Stimulated activated naive CD8-positive, alpha-beta T cell treated with anti-CD3 and anti-CD28 coated beads, Interleukin-15, amount 100 ng/mL, for 72 hours (primary cell): ENCODE data around the gene SUN1.
"Not testable (repeated sequence)": the region's sequence is repeated elsewhere in the genome, so short reads cannot be mapped to it uniquely, and the experiment has no call there.

Experiments
- ATAC-seq: fragments of 150-1000 bp; cut with Tn5 transposase; 2 replicates; pipeline ENCODE4 v1.10.0; 2021; ENCODE audit warnings: mild to moderate bottlenecking, moderate library complexity
- DNase-seq, 2 donors: peaks; one replicate each; pipeline ENCODE4 v3.0.0; 2021 to 2022
- H3K27ac Mint-ChIP-seq, 2 donors: one replicate each; pipeline ENCODE4 v1.8.0; 2022; ENCODE audit warnings: mild to moderate bottlenecking in 2 of 2, mixed read lengths in 2 of 2, moderate library complexity in 2 of 2
- H3K27me3 Mint-ChIP-seq: one replicate; pipeline ENCODE4 v1.8.0; 2022; ENCODE audit warnings: mixed read lengths
- H3K4me1 Mint-ChIP-seq: one replicate; pipeline ENCODE4 v1.8.0; 2022; ENCODE audit warnings: mild to moderate bottlenecking, mixed read lengths
- H3K4me3 Mint-ChIP-seq, 2 donors: one replicate each; pipeline ENCODE4 v1.8.0; 2022; ENCODE audit warnings: mild to moderate bottlenecking in 2 of 2, mixed read lengths in 2 of 2, moderate library complexity in 1 of 2
- H3K9me3 Mint-ChIP-seq, 2 donors: one replicate each; pipeline ENCODE4 v1.8.0; 2022; ENCODE audit warnings: mixed read lengths in 2 of 2

Gene SUN1, protein sequence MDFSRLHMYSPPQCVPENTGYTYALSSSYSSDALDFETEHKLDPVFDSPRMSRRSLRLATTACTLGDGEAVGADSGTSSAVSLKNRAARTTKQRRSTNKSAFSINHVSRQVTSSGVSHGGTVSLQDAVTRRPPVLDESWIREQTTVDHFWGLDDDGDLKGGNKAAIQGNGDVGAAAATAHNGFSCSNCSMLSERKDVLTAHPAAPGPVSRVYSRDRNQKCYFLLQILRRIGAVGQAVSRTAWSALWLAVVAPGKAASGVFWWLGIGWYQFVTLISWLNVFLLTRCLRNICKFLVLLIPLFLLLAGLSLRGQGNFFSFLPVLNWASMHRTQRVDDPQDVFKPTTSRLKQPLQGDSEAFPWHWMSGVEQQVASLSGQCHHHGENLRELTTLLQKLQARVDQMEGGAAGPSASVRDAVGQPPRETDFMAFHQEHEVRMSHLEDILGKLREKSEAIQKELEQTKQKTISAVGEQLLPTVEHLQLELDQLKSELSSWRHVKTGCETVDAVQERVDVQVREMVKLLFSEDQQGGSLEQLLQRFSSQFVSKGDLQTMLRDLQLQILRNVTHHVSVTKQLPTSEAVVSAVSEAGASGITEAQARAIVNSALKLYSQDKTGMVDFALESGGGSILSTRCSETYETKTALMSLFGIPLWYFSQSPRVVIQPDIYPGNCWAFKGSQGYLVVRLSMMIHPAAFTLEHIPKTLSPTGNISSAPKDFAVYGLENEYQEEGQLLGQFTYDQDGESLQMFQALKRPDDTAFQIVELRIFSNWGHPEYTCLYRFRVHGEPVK

DNA sequence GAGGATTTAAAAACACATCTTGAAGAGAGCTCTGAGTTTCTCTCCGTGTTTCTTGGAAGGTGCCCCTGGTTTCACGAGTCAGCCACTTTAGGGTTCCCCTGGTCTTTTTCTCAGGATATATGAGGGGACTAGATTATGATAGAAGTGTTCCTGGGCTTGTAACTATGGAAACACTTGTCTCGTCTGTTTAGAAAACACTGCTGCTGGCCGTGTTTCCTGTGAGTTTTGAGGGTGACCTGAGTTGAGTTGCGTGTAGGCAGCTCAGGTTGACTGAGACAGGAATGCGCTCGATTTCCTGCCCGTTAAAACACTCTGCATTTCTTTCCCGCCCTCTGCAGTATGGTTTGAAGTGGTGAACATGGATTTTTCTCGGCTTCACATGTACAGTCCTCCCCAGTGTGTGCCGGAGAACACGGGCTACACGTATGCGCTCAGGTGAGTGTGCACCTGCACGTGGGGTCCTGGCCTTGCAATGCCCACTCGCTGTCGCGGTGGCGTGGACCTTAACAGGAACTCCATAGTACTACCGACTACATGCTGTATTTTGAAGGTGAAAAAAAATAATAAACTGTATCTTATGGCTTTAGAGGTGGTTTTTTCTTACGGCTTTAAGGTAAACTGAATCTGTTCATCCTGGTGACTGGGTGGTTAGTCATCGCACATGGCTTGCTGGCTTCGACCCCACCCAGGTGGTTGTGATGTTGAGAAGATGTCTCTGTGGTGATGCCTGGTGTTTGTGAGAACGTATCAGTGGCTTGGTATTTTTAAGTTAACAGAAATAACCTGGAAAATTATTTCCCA, at the start of gene SUN1:
TSS of gene SUN1 (plus strand) at position 310 of the 801 bp plus-strand sequence. CDS start at position 359, 49 bp downstream.
- ATAC-seq (peak; percentile 86), DNase-seq (peak; percentile 51 to 73)
- Mint-ChIP-seq H3K9me3 (no peaks in the 10 kb centered on the region), H3K4me1 (peaks cover 81% of the 10 kb centered on the region), H3K4me3 (peak within 1 kb of the TSS; percentile 86 to 92), H3K27ac (peak within 1 kb of the TSS; percentile 99 to 100), H3K27me3 (no peaks in the 10 kb centered on the region)

DNA sequence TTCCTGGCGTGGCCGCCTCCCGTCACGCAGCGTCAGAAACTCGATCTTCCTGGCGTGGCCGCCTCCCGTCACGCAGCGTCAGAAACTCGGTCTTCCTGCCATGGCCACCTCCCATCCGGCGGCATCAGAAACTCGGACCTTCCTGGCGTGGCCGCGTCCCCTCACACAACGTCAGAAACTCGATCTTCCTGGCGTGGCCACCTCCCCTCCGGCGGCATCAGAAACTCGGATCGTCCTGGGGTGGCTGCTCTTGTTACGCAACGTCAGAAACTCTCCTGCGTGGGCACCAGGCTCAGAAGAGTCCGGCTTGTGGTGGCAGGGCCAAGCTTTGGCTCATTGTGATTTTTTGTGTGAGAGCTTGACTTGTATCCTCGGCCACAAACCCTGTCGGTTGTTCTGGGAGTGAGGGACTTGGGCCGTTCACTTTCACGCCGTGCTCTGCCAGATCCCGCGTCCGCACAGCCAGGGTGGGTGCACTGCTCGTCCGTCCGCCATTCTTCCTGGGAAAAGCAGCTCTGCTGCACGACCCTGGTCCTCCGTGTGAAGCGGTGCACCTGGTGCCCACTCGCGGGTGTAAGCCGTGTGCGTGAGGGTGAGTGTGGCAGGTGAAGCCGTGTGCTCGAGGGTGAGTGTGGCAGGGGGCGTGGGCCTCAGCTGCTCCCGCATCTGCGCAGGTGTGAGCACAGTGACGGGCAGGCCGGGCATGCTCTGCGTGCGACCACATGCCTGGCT, 49.4 kb upstream of the SUN1 start:
- DNase-seq (no peak), ATAC-seq (no peak)
- no peaks in the 10 kb centered on the region for H3K27me3 Mint-ChIP-seq
- H3K27ac Mint-ChIP-seq = no peak overlapping the region
- no peaks in the 10 kb centered on the region for H3K9me3 Mint-ChIP-seq
- H3K4me1 Mint-ChIP-seq = no peaks in the 10 kb centered on the region
- H3K4me3 Mint-ChIP-seq = no peak overlapping the region

DNA sequence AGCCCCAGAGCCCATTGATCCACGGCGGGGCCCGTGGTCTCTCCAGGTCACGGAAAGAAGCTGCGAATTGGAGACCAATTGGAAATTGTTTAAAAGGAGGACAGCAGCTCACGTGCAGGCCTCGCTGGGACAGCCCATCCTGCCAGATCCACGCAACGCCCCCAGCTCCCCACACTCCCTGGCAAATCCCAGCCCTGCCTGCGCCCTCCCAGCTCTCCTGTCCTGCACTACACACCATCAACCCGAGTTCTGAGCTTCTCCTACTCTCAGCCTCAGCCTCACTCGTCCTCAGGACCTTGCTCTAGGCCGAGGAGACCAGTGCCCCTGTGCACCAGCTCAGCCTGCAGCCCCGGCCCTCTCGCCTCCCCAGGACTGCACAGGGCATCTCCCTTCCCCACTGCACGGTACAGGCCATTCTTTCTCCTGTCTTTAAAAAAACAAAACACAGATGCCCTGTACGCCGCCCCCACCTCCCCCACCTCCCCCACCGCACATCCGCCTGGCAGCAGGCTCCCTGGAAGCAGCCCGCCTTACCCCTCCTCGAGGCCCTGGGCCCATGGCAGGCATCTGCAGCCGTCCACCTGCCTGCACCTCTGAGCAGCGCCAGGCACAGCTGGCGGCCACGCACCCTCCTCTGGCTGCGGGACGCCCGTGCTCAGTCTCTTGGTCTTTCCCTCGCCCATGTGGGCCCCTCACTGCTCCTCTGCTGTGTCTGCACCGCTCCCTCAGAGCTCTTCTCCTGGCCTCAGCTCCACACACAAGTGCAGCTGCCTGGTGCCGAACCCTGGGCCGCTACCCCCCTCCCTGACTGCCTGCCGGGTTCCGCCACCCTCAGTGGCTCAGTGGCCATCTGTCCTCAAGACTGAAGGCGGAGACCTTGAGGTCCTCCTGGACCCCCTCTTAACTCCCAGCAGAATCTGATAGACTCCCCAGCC, 48.5 kb upstream of the SUN1 start:
- Mint-ChIP-seq H3K27me3 (no peaks in the 10 kb centered on the region), H3K4me1 (no peaks in the 10 kb centered on the region), H3K27ac (peak overlapping the region in 1 of 2 donors; percentile 91), H3K9me3 (no peaks in the 10 kb centered on the region), H3K4me3 (no peak overlapping the region)
- DNase-seq (no peak), ATAC-seq (no peak)

DNA sequence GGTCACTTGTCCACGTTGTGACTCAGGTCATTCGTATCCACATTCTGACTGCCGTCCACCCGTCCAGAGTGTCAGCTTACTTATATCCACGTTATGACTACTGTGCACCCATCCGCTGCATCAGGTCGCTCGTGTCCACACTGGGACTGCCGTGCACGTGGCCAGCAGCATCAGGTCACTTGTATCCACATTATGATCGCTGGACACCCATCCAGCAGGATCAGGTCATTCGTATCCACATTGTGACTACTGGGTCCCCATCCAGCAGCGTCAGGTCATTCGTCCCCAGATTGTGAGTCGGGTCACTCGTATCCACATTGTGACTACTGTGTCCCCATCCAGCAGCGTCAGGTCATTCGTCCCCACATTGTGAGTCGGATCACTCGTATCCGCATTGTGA, 47.3 kb upstream of the SUN1 start:
- no peaks in the 10 kb centered on the region for H3K27me3 Mint-ChIP-seq
- ATAC-seq = no peak
- no peak for DNase-seq
- no peak overlapping the region for H3K27ac Mint-ChIP-seq
- H3K4me3 Mint-ChIP-seq = no peak overlapping the region
- H3K4me1 Mint-ChIP-seq = no peaks in the 10 kb centered on the region
- no peaks in the 10 kb centered on the region for H3K9me3 Mint-ChIP-seq

DNA sequence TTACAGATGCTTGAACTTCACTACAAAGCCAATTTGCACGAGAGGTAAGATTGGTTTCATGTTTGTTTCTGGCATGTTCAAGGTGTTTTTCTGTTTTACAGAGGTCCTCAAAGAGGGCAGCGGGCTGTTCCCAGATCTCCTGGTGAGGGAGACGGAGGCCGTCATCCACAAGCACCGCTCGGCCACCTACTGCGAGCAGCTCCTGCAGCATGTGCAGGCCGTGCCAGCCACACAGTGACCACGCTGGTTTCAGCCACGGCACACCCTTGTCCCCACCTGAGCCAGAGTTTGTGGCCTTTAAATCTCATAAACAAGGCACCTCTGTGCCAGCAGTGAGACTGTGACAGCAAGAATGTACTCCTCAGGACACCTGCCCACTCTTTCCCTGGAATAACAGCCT, 46.9 kb upstream of the SUN1 start:
- ATAC-seq = no peak
- no peak for DNase-seq
- Mint-ChIP-seq H3K27ac (no peak overlapping the region), H3K27me3 (no peaks in the 10 kb centered on the region), H3K9me3 (no peaks in the 10 kb centered on the region), H3K4me3 (no peak overlapping the region), H3K4me1 (no peaks in the 10 kb centered on the region)

DNA sequence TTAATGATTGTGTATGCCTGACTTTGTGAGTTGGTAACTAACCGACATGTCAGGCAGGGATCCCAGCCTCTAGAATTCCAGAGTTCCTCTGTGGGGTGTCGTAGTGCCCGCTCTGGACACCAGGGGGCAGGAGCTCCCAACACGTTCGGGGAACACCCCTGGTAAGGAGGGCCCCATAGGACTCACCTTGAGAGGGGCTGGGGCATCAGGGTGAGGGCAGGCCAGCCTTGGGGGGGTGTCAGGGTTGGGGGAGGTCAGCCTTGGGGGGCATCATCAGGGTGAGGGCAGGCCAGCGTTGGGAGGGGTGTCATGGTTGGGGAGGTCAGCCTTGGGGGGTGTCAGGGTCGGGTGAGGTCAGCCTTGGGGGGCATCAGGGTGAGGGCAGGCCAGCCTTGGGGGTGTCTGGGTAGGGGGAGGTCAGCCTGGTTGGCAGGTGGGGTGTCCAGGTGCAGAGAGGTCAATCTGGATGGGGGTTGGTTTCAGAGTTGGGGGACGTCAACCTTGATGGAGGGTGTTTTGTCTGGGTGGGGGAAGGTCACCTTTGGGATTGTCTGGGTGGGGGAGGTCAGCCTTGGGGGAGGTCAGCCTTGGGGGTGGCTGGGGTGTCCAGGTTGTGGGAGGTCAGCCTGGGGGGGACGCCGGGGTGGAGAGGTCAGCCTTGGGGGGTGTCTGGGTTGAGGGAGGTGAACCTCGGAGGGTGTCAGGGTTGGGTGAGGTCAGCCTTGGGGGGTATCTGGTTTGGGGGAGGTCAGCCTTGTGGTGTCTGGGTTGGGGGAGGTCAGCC, 45.6 kb upstream of the SUN1 start:
- Mint-ChIP-seq H3K4me1 (no peaks in the 10 kb centered on the region), H3K4me3 (no peak overlapping the region), H3K27ac (no peak overlapping the region), H3K27me3 (no peaks in the 10 kb centered on the region), H3K9me3 (no peaks in the 10 kb centered on the region)
- ATAC-seq (peak; percentile 83), DNase-seq (peak; percentile 61 to 62)

DNA sequence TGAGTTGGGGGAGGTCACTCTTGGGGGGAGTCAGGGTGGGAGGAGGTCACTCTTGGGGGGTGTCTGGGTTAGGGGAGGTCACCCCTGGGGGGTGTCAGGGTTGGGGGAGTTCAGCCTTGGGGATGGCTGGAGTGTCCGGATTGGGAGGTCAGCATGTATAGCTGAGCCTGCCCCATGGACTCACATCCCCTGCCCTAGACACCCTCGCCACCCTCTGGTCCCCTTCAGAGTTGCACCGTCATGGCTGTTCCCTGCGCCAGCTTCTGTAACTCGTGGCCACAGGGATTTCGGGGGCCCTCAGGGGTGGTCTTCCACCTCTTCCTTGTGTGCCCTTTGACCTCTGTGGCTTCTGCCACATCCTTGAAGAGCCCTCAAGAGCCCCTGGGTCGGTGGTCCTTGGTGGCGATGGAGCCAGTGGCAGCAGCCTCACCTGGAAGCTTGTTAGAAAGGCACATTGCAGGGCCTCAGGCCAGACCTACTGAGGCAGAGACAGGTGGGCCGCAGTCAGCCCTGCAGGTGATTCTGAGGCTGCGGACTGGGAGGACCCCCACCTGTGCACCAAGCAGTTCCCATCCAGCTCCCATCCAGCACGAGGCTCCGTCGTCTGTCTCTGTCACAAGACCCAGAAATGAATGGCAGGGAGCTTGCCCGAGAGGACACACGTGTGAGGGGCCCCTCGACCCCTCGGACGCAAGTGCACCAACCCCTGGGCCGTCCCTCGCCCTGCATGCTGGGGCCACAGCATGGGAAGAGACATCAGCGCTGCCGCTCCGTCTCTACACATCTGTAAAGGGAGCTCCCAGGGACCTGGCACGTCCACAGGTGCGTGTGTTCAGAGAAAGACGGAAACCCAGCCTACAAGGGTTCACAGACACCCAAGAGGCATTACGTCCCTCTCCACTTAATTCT, 44.7 kb upstream of the SUN1 start:
- Mint-ChIP-seq H3K4me1 (no peaks in the 10 kb centered on the region), H3K4me3 (no peak overlapping the region), H3K9me3 (no peaks in the 10 kb centered on the region), H3K27me3 (no peaks in the 10 kb centered on the region), H3K27ac (no peak overlapping the region)
- ATAC-seq (no peak), DNase-seq (no peak)

DNA sequence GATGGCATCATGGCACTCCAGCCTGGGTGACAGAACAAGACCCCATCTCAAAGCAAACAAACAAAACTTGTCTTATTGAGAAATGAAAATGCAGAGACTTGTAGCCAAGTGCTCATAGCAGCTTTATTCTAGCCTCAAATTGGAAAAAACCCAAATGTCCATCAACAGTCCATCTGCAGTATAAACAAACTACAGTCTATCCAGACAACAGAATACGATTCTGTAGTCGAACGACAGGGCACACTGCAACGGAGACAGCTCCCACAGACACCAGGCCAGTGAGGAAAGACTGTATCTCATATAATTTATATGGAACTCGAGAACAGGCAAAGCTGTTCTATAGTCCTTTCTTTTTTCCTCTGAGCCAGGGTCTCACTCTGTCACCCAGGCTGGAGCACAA, 40.8 kb upstream of the SUN1 start:
- no peaks in the 10 kb centered on the region for H3K27me3 Mint-ChIP-seq
- H3K4me3 Mint-ChIP-seq = no peak overlapping the region
- H3K9me3 Mint-ChIP-seq = no peaks in the 10 kb centered on the region
- no peak overlapping the region for H3K27ac Mint-ChIP-seq
- ATAC-seq (no peak), DNase-seq (no peak)
- no peaks in the 10 kb centered on the region for H3K4me1 Mint-ChIP-seq

DNA sequence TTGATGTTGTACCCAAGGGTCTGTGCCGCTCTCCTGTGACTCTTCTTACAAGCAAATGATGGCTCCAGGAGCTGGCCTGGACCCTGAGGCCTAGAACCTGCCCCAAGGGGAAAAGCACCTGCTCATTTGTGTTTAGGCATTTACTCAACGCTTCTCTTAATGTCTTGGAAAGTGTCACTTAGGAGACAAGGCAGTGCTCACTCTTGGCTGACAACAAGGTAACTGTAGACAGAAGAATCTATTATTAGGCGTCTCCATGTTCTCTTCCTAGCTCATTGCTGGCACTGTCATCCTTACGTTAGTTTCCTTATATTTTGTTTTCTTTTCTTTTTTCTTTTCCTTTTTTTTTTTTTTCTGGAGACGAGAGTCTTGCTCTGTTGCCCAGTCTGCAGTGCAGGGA, 38.1 kb upstream of the SUN1 start:
- no peaks in the 10 kb centered on the region for H3K4me1 Mint-ChIP-seq
- peak overlapping the region in 1 of 2 donors; percentile 78 for H3K27ac Mint-ChIP-seq
- H3K27me3 Mint-ChIP-seq = no peaks in the 10 kb centered on the region
- ATAC-seq = no peak
- no peaks in the 10 kb centered on the region for H3K9me3 Mint-ChIP-seq
- H3K4me3 Mint-ChIP-seq = no peak overlapping the region
- DNase-seq = no peak

DNA sequence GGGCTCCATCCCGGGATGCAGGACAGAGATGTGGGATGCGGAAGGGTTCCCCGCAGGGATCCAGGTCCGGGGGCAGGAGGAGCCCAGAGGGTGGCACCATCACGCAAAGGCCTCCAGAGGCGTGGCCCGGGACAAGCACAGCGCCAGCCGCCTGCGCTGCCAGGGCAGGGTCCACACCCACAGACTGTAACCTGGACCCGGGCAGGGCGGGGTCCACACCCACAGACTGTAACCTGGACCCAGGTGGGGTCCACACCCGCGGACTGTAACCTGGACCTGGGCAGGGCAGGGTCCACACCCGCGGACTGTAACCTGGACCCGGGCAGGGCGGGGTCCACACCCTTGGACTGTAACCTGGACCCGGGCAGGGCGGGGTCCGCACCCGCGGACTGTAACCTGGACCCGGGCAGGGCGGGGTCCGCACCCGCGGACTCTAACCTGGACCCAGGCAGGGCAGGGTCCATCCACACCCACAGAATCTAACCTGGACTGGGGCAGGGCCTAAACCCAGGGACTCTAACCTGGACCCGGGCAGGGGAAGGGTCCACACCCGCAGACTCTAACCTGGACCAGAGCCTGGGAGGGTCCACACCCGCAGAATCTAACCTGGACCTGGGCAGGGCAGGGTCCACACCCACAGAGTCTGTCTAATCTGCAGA, 37.5 kb upstream of the SUN1 start:
- Mint-ChIP-seq H3K27ac (no peak overlapping the region), H3K9me3 (no peaks in the 10 kb centered on the region), H3K4me3 (no peak overlapping the region), H3K27me3 (no peaks in the 10 kb centered on the region), H3K4me1 (no peaks in the 10 kb centered on the region)
- DNase-seq (no peak), ATAC-seq (no peak)

DNA sequence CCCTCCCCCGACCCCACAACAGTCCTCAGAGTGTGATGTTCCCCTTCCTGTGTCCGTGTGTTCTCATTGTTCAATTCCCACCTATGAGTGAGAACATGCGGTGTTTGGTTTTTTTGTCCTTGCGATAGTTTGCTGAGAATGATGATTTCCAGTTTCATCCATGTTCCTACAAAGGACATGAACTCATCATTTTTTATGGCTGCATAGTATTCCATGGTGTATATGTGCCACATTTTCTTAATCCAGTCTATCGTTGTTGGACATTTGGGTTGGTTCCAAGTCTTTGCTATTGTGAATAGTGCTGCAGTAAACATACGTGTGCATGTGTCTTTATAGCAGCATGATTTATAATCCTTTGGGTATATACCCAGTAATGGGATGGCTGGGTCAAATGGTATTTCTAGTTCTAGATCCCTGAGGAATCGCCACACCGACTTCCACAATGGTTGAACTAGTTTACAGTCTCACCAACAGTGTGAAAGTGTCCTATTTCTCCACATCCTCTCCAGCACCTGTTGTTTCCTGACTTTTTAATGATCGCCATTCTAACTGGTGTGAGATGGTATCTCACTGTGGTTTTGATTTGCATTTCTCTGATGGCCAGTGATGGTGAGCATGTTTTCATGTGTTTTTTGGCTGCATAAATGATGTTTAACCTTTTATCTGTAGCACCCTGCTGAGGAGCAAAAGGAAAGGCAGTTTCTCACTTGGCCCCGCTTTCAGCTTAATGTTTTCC, 35.7 kb upstream of the SUN1 start:
- not testable (repeated sequence) for ATAC-seq, H3K4me1 Mint-ChIP-seq, H3K9me3 Mint-ChIP-seq, H3K27ac Mint-ChIP-seq, DNase-seq, H3K4me3 Mint-ChIP-seq, H3K27me3 Mint-ChIP-seq

DNA sequence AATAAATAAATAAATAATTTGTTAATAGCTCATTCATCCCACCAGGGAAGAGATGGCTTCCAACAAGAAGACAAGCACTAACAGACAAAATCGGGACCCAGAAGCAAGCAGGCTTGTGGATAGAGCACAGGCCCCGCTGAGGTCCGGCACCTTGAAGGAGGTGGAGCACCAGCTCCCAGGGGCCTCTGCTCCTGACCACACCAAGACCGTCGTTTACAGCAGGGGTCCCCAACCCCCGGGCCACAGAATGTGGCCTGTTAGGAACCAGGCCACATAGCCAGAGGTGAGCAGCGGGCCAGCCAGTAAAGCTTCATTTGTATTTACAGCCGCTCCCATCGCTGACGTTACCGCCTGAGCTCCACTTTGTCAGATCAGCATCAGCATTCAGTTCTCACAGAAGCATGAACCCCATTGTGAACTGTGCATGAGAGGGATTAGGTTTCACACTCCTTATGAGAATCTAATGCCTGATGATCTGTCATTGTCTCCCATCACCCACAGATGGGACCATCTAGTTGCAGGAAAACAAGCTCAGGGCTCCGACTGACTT, 33.3 kb upstream of the SUN1 start:
- no peak overlapping the region for H3K27ac Mint-ChIP-seq
- H3K4me3 Mint-ChIP-seq = no peak overlapping the region
- no peak for DNase-seq
- no peak for ATAC-seq
- H3K9me3 Mint-ChIP-seq = no peaks in the 10 kb centered on the region
- no peaks in the 10 kb centered on the region for H3K27me3 Mint-ChIP-seq
- no peaks in the 10 kb centered on the region for H3K4me1 Mint-ChIP-seq
